ENCODE data around the gene EVI5.
"Not testable (repeated sequence)": the region's sequence is repeated elsewhere in the genome, so short reads cannot be mapped to it uniquely, and the experiment has no call there.

GRCh38 chr1:92640686-92641085, 144.2 kb downstream of the EVI5 start:
- TF ChIP-seq, protein P1, sequence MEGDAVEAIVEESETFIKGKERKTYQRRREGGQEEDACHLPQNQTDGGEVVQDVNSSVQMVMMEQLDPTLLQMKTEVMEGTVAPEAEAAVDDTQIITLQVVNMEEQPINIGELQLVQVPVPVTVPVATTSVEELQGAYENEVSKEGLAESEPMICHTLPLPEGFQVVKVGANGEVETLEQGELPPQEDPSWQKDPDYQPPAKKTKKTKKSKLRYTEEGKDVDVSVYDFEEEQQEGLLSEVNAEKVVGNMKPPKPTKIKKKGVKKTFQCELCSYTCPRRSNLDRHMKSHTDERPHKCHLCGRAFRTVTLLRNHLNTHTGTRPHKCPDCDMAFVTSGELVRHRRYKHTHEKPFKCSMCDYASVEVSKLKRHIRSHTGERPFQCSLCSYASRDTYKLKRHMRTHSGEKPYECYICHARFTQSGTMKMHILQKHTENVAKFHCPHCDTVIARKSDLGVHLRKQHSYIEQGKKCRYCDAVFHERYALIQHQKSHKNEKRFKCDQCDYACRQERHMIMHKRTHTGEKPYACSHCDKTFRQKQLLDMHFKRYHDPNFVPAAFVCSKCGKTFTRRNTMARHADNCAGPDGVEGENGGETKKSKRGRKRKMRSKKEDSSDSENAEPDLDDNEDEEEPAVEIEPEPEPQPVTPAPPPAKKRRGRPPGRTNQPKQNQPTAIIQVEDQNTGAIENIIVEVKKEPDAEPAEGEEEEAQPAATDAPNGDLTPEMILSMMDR (IDR thresholded peaks at IDR 0.05) = not testable (repeated sequence)
- TF ChIP-seq NR2C2 (CRISPR knock-in tag; IDR thresholded peaks at IDR 0.05) = not testable (repeated sequence)
- TF ChIP-seq, protein P2, sequence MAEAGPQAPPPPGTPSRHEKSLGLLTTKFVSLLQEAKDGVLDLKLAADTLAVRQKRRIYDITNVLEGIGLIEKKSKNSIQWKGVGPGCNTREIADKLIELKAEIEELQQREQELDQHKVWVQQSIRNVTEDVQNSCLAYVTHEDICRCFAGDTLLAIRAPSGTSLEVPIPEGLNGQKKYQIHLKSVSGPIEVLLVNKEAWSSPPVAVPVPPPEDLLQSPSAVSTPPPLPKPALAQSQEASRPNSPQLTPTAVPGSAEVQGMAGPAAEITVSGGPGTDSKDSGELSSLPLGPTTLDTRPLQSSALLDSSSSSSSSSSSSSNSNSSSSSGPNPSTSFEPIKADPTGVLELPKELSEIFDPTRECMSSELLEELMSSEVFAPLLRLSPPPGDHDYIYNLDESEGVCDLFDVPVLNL (CRISPR knock-in tag; IDR thresholded peaks at IDR 0.05; ENCODE audit: borderline replicate concordance, low read depth) = not testable (repeated sequence)
